ENCODE data around the gene SRCAP.

GRCh38 chr16:30660424-30661261 is 38.3 kb upstream of the SRCAP start:
- no peak for TF ChIP-seq CTCF (IDR thresholded peaks at IDR 0.05)
- TF ChIP-seq ZBTB21 (CRISPR knock-in tag; IDR thresholded peaks at IDR 0.05; ENCODE audit: borderline replicate concordance) = no peak
- TF ChIP-seq SP1 (CRISPR knock-in tag; conservative IDR thresholded peaks at IDR 0.05) = no peak
- TF ChIP-seq, protein P1, sequence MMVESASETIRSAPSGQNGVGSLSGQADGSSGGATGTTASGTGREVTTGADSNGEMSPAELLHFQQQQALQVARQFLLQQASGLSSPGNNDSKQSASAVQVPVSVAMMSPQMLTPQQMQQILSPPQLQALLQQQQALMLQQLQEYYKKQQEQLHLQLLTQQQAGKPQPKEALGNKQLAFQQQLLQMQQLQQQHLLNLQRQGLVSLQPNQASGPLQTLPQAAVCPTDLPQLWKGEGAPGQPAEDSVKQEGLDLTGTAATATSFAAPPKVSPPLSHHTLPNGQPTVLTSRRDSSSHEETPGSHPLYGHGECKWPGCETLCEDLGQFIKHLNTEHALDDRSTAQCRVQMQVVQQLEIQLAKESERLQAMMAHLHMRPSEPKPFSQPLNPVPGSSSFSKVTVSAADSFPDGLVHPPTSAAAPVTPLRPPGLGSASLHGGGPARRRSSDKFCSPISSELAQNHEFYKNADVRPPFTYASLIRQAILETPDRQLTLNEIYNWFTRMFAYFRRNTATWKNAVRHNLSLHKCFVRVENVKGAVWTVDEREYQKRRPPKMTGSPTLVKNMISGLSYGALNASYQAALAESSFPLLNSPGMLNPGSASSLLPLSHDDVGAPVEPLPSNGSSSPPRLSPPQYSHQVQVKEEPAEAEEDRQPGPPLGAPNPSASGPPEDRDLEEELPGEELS (CRISPR knock-in tag; IDR thresholded peaks at IDR 0.05) = no peak

All from WTC11 (cell line).